Measurements from ENCODE around the gene C3orf52. TPM values are rescaled to one million over a fixed set of nuclear protein-coding genes. Genes with fewer than 3 reads are reported as not detected.

Gene C3orf52
- polyA plus RNA-seq, 6 donors from 2014 or later = 0.23 to 1.1 (median 0.61) TPM; not detected in 1

DNA sequence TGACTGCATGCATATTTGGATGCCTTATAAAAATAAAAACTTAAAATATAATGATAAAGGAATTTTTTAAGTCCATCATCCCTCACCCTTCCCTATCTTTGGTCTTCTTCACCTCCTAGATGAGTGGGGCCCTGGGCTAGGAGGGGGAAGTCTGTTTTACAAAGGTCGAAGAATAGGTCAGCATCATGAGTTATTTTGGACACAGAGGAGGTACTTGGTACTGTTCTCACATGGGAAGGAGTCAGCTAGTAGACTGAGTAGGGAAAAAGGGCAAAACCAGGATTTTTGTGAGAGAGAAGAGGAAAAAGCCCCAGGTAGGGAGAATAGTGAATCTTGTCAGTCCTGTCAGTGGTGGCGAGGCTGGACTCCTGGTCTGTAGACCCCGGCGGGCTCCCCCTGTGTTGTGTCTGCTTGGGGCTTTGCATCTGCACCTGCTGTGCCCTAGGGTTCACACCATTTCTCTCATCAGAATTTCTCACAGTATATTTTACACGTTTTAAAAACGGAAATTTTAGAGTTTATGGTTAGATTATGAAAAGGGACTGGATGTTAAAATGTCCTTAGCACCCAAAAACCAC is 29.7 kb downstream of the C3orf52 start:
- Mint-ChIP-seq H3K4me3 (peak overlapping the region in 5 of 8 donors; percentile 37 to 89 (median 58)), H3K36me3 (no peaks in the 10 kb centered on the region), H3K9me3 (no peaks in the 10 kb centered on the region), H3K4me1 (peaks cover 74 to 93% (median 86%) of the 10 kb centered on the region in 3 donors), H3K27ac (peak overlapping the region in 5 of 6 donors; percentile 73 to 98 (median 96)), H3K27me3 (no peaks in the 10 kb centered on the region)
- ATAC-seq (ENCODE audit: low read depth in 2 of 2) (no peak), DNase-seq (no peak)

GRCh38 chr3:112116748-112117186 is 30.6 kb downstream of the C3orf52 start:
- H3K4me1 Mint-ChIP-seq = peaks cover 78 to 100% (median 90%) of the 10 kb centered on the region in 3 donors
- ATAC-seq (ENCODE audit: low read depth in 2 of 2) (no peak), DNase-seq (no peak)
- H3K27ac Mint-ChIP-seq = peak overlapping the region in 5 of 6 donors; percentile 30 to 98 (median 97)
- no peaks in the 10 kb centered on the region for H3K9me3 Mint-ChIP-seq
- peak overlapping the region in 4 of 8 donors; percentile 50 to 81 (median 57) for H3K4me3 Mint-ChIP-seq
- no peaks in the 10 kb centered on the region for H3K27me3 Mint-ChIP-seq
- no peaks in the 10 kb centered on the region for H3K36me3 Mint-ChIP-seq

- peak overlapping the region; percentile 3 to 85 (median 80) for H3K4me3 Mint-ChIP-seq
- no peak for ATAC-seq (ENCODE audit: low read depth in 2 of 2)
- H3K27ac Mint-ChIP-seq = peak overlapping the region; percentile 97 to 98 (median 98)
- H3K9me3 Mint-ChIP-seq = no peaks in the 10 kb centered on the region
- DNase-seq = no peak
- peaks cover 78 to 99% (median 91%) of the 10 kb centered on the region in 3 donors for H3K4me1 Mint-ChIP-seq
- no peaks in the 10 kb centered on the region for H3K27me3 Mint-ChIP-seq
- H3K36me3 Mint-ChIP-seq = peaks cover 0 to under 1% of the 10 kb centered on the region in 2 donors
Observed at GRCh38 chr3:112117415-112117814, 31.2 kb downstream of the C3orf52 start.

DNA sequence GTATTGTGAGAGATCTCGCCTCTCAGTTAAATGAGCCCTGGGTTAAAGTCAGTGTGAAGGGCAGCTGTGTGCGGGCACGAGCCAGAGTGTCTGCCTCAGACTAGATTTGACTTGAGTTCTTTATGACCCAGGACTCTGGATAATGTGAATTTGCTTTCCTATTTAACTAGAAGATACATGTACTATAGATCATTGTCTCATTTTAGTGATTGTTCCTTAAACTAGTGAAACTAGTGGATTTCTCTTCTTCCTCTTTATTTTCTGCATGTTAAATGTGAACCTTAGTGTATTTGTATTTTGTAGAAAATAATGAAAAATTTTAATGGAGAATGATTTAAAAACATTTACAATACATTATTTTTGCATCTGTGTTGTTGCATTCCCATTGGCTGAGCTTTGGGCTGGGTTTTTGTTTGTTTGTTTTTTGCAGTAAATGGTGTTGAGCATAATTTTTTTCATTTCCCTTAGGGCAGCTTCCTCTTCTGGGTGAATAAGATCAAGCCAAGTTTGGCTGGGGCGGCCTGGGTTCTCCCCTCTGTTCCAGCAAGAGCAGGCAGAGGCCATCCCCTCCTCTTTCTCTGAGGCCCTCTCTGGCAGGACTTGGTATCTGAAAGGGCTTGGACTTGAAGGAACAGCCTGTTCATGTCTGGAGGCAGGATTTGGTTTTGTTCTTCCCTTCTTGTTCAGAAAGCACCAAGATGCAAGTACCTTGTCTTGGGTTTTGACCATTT is 31.8 kb downstream of the C3orf52 start:
- Mint-ChIP-seq H3K4me1 (peaks cover 76 to 98% (median 91%) of the 10 kb centered on the region in 3 donors), H3K4me3 (peak overlapping the region; percentile 3 to 85 (median 80)), H3K27me3 (no peaks in the 10 kb centered on the region), H3K27ac (peak overlapping the region; percentile 97 to 98 (median 98)), H3K36me3 (peaks cover 6 to 7% of the 10 kb centered on the region in 2 donors), H3K9me3 (no peaks in the 10 kb centered on the region)
- peak; percentile 77 to 79 for ATAC-seq (ENCODE audit: low read depth in 2 of 2)
- DNase-seq = peak; percentile 80

- Mint-ChIP-seq H3K4me3 (peak overlapping the region; percentile 53 to 88 (median 82)), H3K9me3 (no peaks in the 10 kb centered on the region), H3K27me3 (no peaks in the 10 kb centered on the region), H3K36me3 (peaks cover 13 to 22% of the 10 kb centered on the region in 2 donors), H3K27ac (peak overlapping the region; percentile 97 to 98 (median 98)), H3K4me1 (peaks cover 72 to 94% (median 86%) of the 10 kb centered on the region in 3 donors)
- ATAC-seq (ENCODE audit: low read depth in 2 of 2) (peak; percentile 49 to 52), DNase-seq (peak; percentile 63)
Observed at GRCh38 chr3:112119962-112120836, 34.0 kb downstream of the C3orf52 start.

DNA sequence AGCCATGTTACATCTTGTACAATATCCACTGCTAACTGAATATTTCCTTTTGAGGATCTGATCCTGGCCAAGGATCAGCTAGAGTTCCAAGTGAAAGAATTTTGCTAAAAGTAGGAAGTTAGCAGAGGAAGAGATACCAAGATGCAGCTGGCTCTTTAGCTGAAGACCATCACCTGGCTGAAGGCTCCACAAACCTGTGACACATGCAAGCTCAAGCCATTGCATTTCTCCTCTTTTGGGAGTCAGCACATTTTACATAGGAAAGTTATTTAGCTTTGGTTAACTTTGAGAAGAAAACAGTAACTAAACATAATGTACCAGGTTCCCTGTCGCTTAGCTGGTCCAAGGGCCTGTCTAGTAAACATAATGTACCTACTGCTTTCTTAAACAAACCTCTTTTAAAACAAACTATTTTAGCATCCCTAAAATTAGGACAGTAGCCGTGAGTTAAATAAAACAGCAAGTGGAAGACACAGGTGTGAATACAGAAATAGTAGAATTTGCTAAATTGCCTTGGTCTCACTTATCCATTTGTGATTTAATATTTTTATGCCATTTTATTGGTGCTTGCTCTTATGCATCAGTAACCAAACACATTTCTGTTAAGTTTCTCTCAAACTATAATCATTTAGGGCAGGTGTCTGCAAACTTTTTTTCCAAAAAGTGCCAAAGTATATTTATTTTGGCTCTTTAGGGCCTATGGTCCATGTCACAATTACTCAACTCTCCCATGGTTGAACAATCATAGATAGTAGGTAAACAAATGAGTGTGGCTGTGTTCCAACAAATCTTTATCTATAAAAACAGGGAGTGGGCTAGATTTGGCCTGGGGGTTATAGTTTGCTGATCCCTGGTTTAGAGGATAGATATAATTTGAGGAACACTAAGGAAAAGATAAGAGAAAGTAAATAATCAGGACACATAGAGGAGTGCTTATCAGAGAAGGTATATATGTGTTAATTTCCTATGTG is 35.7 kb downstream of the C3orf52 start:
- peaks cover 18 to 37% of the 10 kb centered on the region in 2 donors for H3K36me3 Mint-ChIP-seq
- H3K27me3 Mint-ChIP-seq = no peaks in the 10 kb centered on the region
- peaks cover 81 to 94% (median 90%) of the 10 kb centered on the region in 3 donors for H3K4me1 Mint-ChIP-seq
- H3K27ac Mint-ChIP-seq = peak overlapping the region; percentile 39 to 98 (median 78)
- ATAC-seq (ENCODE audit: low read depth in 2 of 2) (no peak), DNase-seq (no peak)
- peak overlapping the region; percentile 13 to 88 (median 46) for H3K4me3 Mint-ChIP-seq
- H3K9me3 Mint-ChIP-seq = no peaks in the 10 kb centered on the region

DNA sequence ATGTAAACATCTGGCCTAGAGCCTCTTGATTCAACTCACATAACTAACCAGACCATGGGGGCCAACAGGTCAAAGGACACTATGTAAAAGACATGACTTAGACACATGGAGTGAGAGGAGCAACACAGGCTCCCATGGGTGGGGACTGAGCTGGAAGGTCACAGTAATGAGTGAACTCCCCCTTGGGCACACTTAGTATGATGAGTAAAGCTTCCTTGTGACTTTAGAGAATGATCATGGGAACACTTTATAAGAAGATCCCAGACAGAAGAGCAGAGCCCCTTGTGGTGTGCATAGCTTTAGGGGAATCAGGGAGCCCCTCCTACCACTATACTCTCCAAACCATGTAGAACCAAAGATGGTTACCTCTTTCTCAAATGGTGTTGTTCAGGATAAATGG is 36.7 kb downstream of the C3orf52 start:
- ATAC-seq (ENCODE audit: low read depth in 2 of 2) = no peak
- Mint-ChIP-seq H3K4me3 (peak overlapping the region in 4 of 8 donors; percentile 27 to 37 (median 28)), H3K36me3 (peaks cover 18 to 37% of the 10 kb centered on the region in 2 donors), H3K4me1 (peaks cover 82 to 94% (median 89%) of the 10 kb centered on the region in 3 donors), H3K27me3 (no peaks in the 10 kb centered on the region), H3K9me3 (no peaks in the 10 kb centered on the region), H3K27ac (peak overlapping the region in 5 of 6 donors; percentile 41 to 98 (median 62))
- DNase-seq = no peak

GRCh38 chr3:112123548-112123947 is 37.4 kb downstream of the C3orf52 start:
- peaks cover 18 to 37% of the 10 kb centered on the region in 2 donors for H3K36me3 Mint-ChIP-seq

GRCh38 chr3:112124907-112125607 is 38.9 kb downstream of the C3orf52 start:
- H3K27me3 Mint-ChIP-seq = no peaks in the 10 kb centered on the region
- peak overlapping the region; percentile 74 to 96 (median 88) for H3K27ac Mint-ChIP-seq
- H3K4me3 Mint-ChIP-seq = peak overlapping the region in 5 of 8 donors; percentile 8 to 76 (median 54)
- H3K36me3 Mint-ChIP-seq = peaks cover 18 to 37% of the 10 kb centered on the region in 2 donors
- H3K9me3 Mint-ChIP-seq = no peaks in the 10 kb centered on the region
- no peak for DNase-seq
- peaks cover 80 to 94% (median 87%) of the 10 kb centered on the region in 3 donors for H3K4me1 Mint-ChIP-seq
- no peak for ATAC-seq (ENCODE audit: low read depth in 2 of 2)

More at GRCh38 chr3:112123548-112123947, 37.4 kb downstream of the C3orf52 start:
- Mint-ChIP-seq H3K4me1 (peaks cover 81 to 94% (median 87%) of the 10 kb centered on the region in 3 donors), H3K9me3 (no peaks in the 10 kb centered on the region), H3K27me3 (no peaks in the 10 kb centered on the region), H3K27ac (peak overlapping the region in 4 of 6 donors; percentile 41 to 98 (median 60)), H3K4me3 (peak overlapping the region in 4 of 8 donors; percentile 5 to 27 (median 24))
- DNase-seq (no peak), ATAC-seq (ENCODE audit: low read depth in 2 of 2) (no peak)

DNA sequence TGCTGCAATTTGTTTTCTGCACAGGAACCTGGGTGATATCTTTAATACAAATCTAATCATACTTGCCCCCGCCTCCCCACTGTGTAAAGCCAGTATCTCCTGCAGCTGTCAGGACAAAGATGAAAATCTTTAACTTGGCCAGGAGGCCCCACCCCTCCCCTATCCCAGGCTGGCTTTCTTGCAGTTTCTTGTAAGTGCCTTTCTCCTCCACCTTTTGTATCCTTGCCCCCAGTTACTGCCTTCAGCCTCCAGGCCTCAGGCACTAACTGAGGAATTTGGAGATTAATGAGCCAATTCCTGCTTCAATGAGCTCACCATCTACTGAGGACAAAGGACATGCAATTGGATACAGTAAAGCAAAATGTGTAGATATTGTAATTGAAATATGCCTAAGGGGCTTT is 40.3 kb downstream of the C3orf52 start:
- Mint-ChIP-seq H3K27ac (peak overlapping the region; percentile 91 to 99 (median 96)), H3K9me3 (no peaks in the 10 kb centered on the region), H3K4me1 (peaks cover 83 to 94% (median 88%) of the 10 kb centered on the region in 3 donors), H3K36me3 (peaks cover 18 to 39% of the 10 kb centered on the region in 2 donors), H3K4me3 (peak overlapping the region; percentile 10 to 77 (median 52)), H3K27me3 (no peaks in the 10 kb centered on the region)
- no peak for DNase-seq
- ATAC-seq (ENCODE audit: low read depth in 2 of 2) = no peak
